CD4-positive, alpha-beta T cell treated with Interleukin-1 beta for 1 hour (primary cell): ENCODE data around the gene PLLP.

Experiments
- DNase-seq, 2 donors: peaks; one replicate each; pipeline ENCODE4 v3.0.0-alpha.2; 2020 to 2022

PLLP gene

DNA sequence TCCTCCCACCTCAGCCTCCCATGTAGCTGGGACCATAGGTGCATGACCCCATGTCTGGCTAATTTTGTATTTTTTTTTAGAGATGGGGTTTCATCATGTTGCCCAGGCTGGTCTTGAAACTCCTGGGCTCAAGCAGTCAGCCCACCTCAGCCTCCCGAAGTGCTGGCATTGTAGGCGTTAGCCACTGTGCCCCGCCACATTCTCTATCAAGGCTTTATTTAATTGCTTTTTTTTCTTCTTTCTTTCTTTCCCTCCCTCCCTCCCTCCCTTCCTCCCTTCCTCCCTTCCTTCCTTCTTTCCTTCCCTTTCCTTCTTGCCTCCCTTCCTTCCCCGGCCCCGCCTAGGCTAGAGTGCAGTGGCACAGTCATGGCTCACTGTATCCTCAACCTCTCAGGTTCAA lies 74.7 kb downstream of the PLLP start:
- DNase-seq: no peak

- no peak for DNase-seq
Observed at GRCh38 chr16:57208926-57209325, 75.5 kb downstream of the PLLP start.
